Cardiac muscle cell (in vitro differentiated cells and primary cell): Measurements from ENCODE around the gene CCDC171. TPM values are rescaled to one million over a fixed set of nuclear protein-coding genes. Genes with fewer than 3 reads are reported as not detected.
A peak's percentile ranks its signal among the peaks of the same experiment; 100 is the strongest.

Source experiments
- DNase-seq, 2 donors: peaks; one replicate each; pipeline versions ENCODE4 v3.0.0 to v3.0.0-alpha.2; 2010 to 2017; ENCODE audit warnings: low read depth in 1 of 2, low spot score in 1 of 2
- H3K27ac ChIP-seq: fragments of 200-600 bp; sonication (generic); 2 replicates; pipeline ENCODE4 v1.5.1; 2016
- H3K27me3 ChIP-seq: fragments of 200-600 bp; sonication (generic); 2 replicates; pipeline ENCODE4 v1.6.0; 2016; ENCODE audit warnings: control low read depth
- H3K36me3 ChIP-seq: fragments of 200-600 bp; sonication (generic); 2 replicates; pipeline ENCODE4 v1.5.1; 2016; ENCODE audit warnings: control low read depth
- H3K4me1 ChIP-seq: fragments of 200-600 bp; sonication (generic); 2 replicates; pipeline ENCODE4 v1.8.1; 2017; ENCODE audit warnings: low read depth, mild to moderate bottlenecking, mixed run types
- H3K4me3 ChIP-seq: fragments of 200-600 bp; sonication (generic); 2 replicates; pipeline ENCODE4 v1.5.1; 2016; ENCODE audit warnings: mild to moderate bottlenecking
- H3K9me3 ChIP-seq: fragments of 200-600 bp; sonication (generic); 2 replicates; pipeline ENCODE4 v1.5.1; 2017; ENCODE audit warnings: low read depth, mild to moderate bottlenecking, control low read depth
- polyA plus RNA-seq: library from polyadenylated mRNA; unstranded; fragments of >200 nt; fragmentation: Nextera tagmentation; extraction: Ambion mirVana; gene quantifications from 2 replicates; pipeline ENCODE4 v1.2.1, GENCODE V29; 2016
- total RNA-seq: library from RNA; depleted of rRNA; stranded (reverse); fragments of >200 nt; gene quantifications from 2 replicates; pipeline ENCODE4 v1.2.3, GENCODE V29; 2016
- TF ChIP-seq, protein P1 (sequence below): IDR thresholded peaks from 2 replicates; pipeline ENCODE4 v1.5.1; 2012; ENCODE audit warnings: low read depth, mild to moderate bottlenecking, low read length

CCDC171 gene
- total and polyA plus RNA-seq, 2 experiments from 2014 or later, result 2.8 to 4.5 TPM

DNA sequence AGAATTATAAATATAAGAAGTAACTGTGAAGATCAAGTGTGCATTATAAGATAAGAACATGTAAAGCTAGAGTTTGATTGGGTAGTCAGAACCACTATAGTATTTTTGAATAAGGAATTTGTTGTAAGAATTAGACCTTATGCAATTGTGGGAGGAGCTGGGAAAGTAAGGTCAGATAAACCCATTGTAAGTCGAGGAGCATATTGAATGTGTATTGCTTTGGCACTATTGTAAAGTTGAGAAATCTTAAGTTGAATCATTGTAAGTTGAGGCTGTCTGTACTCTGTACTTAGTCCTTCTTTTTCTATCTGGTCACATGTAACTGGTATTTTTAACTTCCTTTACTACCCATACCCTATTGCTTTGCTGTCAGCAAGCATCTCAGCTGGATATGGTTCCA, 158.7 kb downstream of the CCDC171 start:
- Histone ChIP-seq H3K27me3 (no peaks in the 10 kb centered on the region), H3K4me3 (no peak overlapping the region), H3K9me3 (no peaks in the 10 kb centered on the region), H3K27ac (no peak overlapping the region), H3K36me3 (no peaks in the 10 kb centered on the region), H3K4me1 (no peaks in the 10 kb centered on the region)
- DNase-seq, result peak in 1 of 2 donors; percentile 47
- TF ChIP-seq, protein P1, sequence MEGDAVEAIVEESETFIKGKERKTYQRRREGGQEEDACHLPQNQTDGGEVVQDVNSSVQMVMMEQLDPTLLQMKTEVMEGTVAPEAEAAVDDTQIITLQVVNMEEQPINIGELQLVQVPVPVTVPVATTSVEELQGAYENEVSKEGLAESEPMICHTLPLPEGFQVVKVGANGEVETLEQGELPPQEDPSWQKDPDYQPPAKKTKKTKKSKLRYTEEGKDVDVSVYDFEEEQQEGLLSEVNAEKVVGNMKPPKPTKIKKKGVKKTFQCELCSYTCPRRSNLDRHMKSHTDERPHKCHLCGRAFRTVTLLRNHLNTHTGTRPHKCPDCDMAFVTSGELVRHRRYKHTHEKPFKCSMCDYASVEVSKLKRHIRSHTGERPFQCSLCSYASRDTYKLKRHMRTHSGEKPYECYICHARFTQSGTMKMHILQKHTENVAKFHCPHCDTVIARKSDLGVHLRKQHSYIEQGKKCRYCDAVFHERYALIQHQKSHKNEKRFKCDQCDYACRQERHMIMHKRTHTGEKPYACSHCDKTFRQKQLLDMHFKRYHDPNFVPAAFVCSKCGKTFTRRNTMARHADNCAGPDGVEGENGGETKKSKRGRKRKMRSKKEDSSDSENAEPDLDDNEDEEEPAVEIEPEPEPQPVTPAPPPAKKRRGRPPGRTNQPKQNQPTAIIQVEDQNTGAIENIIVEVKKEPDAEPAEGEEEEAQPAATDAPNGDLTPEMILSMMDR, result no peak

DNA sequence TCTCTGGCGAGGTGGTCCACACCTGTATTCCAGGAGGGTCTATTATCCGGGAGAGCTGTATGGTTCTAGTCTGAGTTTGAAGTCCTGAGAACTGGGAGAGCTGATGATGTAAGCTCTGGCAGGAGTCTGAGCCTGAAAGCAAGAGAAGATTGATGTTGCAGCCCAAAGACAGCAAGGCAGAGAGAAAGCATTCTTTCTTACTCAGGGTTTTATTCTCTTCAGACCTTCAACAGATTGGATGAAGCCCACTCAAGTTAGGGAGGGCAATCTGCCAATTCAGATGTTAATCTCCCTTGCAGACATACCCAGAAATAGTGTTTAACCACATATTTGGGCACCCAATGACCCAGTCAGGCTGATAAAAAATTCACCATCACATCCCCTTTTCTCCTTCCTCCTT, 159.1 kb downstream of the CCDC171 start:
- Histone ChIP-seq H3K27ac (no peak overlapping the region), H3K36me3 (no peaks in the 10 kb centered on the region), H3K4me1 (no peaks in the 10 kb centered on the region), H3K9me3 (no peaks in the 10 kb centered on the region), H3K4me3 (no peak overlapping the region), H3K27me3 (no peaks in the 10 kb centered on the region)
- TF ChIP-seq, protein P1, result no peak
- peak in 1 of 2 donors; percentile 19 for DNase-seq

DNA sequence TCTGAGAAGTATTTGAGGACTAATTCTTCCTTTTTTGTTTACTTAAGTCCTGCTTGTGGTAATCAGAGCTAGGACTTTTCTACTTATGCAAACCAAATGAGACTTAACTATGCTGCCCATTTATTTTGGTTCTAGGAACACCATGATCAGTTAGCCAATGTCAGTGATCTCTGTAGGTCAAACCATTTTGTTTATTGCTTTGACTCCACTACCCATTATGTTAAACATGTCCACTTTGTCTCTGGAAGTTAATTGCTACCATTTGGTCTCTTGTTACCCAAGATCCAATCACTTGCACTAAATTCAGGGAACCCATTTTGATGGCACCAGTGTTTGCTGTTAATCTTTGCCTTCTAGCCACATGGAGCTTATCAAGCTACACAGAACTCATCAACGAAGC, 161.9 kb downstream of the CCDC171 start:
- TF ChIP-seq, protein P1, result no peak
- no peak for DNase-seq
- H3K36me3 ChIP-seq, result no peaks in the 10 kb centered on the region
- no peaks in the 10 kb centered on the region for H3K27me3 ChIP-seq
- no peaks in the 10 kb centered on the region for H3K9me3 ChIP-seq
- H3K4me1 ChIP-seq, result no peaks in the 10 kb centered on the region
- no peak overlapping the region for H3K4me3 ChIP-seq
- no peak overlapping the region for H3K27ac ChIP-seq

DNA sequence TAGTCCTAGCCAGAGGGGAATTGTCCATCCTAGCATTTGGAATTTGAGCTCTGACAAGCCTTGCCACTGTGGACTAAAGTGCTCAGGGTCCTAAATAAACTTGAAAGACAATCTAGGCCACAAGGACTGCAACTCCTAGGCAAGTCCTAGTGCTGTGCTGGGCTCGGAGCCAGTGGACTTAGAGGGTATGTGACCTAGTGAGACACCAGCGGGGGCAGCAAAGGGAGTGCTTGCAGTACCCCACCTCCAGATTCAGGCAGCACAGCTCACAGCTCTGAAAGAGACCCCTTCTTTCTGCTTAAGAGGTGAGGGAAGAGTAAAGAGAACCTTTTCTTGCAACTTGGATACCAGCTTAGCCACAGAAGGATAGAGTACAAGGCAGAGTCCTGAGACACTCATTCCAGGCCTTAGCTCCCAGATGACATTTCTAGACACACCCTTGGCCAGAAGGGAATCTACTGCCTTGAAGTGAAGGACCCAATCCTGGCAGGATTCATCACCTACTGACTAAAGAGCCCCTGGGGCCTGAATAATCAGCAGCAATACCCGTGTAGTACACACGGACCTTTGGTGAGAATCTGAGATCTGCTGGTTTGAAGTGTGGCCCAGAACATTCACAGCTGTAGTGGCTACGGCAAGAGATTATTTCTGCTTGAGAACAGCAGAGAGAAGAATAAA, 164.6 kb downstream of the CCDC171 start:
- TF ChIP-seq, protein P1, result no peak

GRCh38 chr9:15718423-15718822, 165.6 kb downstream of the CCDC171 start:
- H3K27ac ChIP-seq, result no peak overlapping the region
- DNase-seq, result no peak
- no peaks in the 10 kb centered on the region for H3K9me3 ChIP-seq
- H3K4me3 ChIP-seq, result no peak overlapping the region
- TF ChIP-seq, protein P1, result no peak
- no peaks in the 10 kb centered on the region for H3K36me3 ChIP-seq
- no peaks in the 10 kb centered on the region for H3K27me3 ChIP-seq
- H3K4me1 ChIP-seq, result no peaks in the 10 kb centered on the region

More for the DNA sequence above, 164.6 kb downstream of the CCDC171 start:
- no peaks in the 10 kb centered on the region for H3K9me3 ChIP-seq
- H3K4me1 ChIP-seq, result no peaks in the 10 kb centered on the region
- no peaks in the 10 kb centered on the region for H3K27me3 ChIP-seq
- no peak overlapping the region for H3K4me3 ChIP-seq
- H3K36me3 ChIP-seq, result no peaks in the 10 kb centered on the region
- no peak overlapping the region for H3K27ac ChIP-seq
- DNase-seq, result no peak
